HepG2 (cell line): Measurements from ENCODE around the gene INF2. TPM values are rescaled to one million over a fixed set of nuclear protein-coding genes. Genes with fewer than 3 reads are reported as not detected.

Source experiments
- BHLHE40 ChIP-seq: IDR thresholded peaks from 2 replicates; pipeline ENCODE4 v1.6.1; 2011; ENCODE audit warnings: low read length, improper control_type of control experiment
- EED ChIP-seq: sonication (generic); formaldehyde crosslinking; IDR thresholded peaks from 2 replicates; pipeline ENCODE4 v1.5.0; 2020; ENCODE audit warnings: mild to moderate bottlenecking, missing genetic modification reagents
- GATAD2A ChIP-seq: IDR thresholded peaks from 2 replicates; pipeline ENCODE4 v1.6.1; 2016
- HNF4A ChIP-seq: sonication (generic); formaldehyde crosslinking; IDR thresholded peaks from 2 replicates; pipeline ENCODE4 v1.4.0; 2020; ENCODE audit warnings: missing genetic modification reagents
- KLF6 ChIP-seq: IDR thresholded peaks from 2 replicates; pipeline ENCODE4 v1.8.0; 2016; ENCODE audit warnings: missing biosample characterization, missing genetic modification reagents
- MBD4 ChIP-seq: IDR thresholded peaks from 2 replicates; pipeline ENCODE4 v1.6.1; 2012; ENCODE audit warnings: low read length, inconsistent platforms, borderline replicate concordance
- NAIF1 ChIP-seq: sonication (generic); formaldehyde crosslinking; IDR thresholded peaks from 2 replicates; pipeline ENCODE4 v1.5.0; 2020; ENCODE audit warnings: mild to moderate bottlenecking, missing genetic modification reagents, borderline replicate concordance
- NFATC3 ChIP-seq: sonication (generic); formaldehyde crosslinking; IDR thresholded peaks from 2 replicates; pipeline ENCODE4 v1.5.1; 2020; ENCODE audit warnings: mild to moderate bottlenecking, missing genetic modification reagents
- PITX1 ChIP-seq: sonication (generic); formaldehyde crosslinking; IDR thresholded peaks from 2 replicates; pipeline ENCODE4 v1.5.1; 2020; ENCODE audit warnings: mild to moderate bottlenecking, missing genetic modification reagents
- XRCC5 ChIP-seq: fragments of 200-400 bp; formaldehyde crosslinking; optimal IDR thresholded peaks from 2 replicates; pipeline ENCODE3; 2017; ENCODE audit warnings: mild to moderate bottlenecking, low read length
- ZBTB21 ChIP-seq: sonication (generic); formaldehyde crosslinking; IDR thresholded peaks from 2 replicates; pipeline ENCODE4 v1.4.0; 2020; ENCODE audit warnings: missing genetic modification reagents
- ZNF17 ChIP-seq: sonication (generic); formaldehyde crosslinking; IDR thresholded peaks from 2 replicates; pipeline ENCODE4 v1.5.0; 2020; ENCODE audit warnings: mild to moderate bottlenecking, missing genetic modification reagents
- ZNF24 ChIP-seq: fragments of 450-650 bp; IDR thresholded peaks from 2 replicates; pipeline ENCODE4 v1.6.1; 2017; ENCODE audit warnings: antibody characterized with exemption, mild to moderate bottlenecking
- ZNF550 ChIP-seq: sonication (generic); formaldehyde crosslinking; IDR thresholded peaks from 2 replicates; pipeline ENCODE4 v1.4.0; 2020; ENCODE audit warnings: mild to moderate bottlenecking, missing genetic modification reagents, borderline replicate concordance
- ZNF775 ChIP-seq: sonication (generic); formaldehyde crosslinking; IDR thresholded peaks from 2 replicates; pipeline ENCODE4 v1.4.0; 2020; ENCODE audit warnings: missing genetic modification reagents, mild to moderate bottlenecking, moderate library complexity, borderline replicate concordance
- polyA plus RNA-seq, 8 experiments: library from polyadenylated mRNA; depleted of rRNA in 3 of 8; stranded (reverse) in 7 of 8; unstranded in 1 of 8; fragments of >200 nt; fragmentation: Illumina TruSeq in 4 of 8; extraction: Trizol in 4 of 8; gene quantifications; 2 replicates each; pipeline versions ENCODE4 v1.2.1 to v1.2.3, GENCODE V29; 2011 to 2016; ENCODE audit warnings: low read depth in 4 of 8, missing spikeins in 1 of 8, mixed read lengths in 1 of 8; ENCODE audit not compliant: insufficient read depth in 1 of 8
- total RNA-seq, 5 experiments: library from RNA; depleted of rRNA; stranded (reverse); fragments of >200 nt; fragmentation: Illumina TruSeq; extraction: Trizol; gene quantifications; 2 replicates each; pipeline ENCODE4 v1.2.3, GENCODE V29; 2016; ENCODE audit warnings: low read depth in 1 of 5
- TF ChIP-seq, protein P1 (sequence below): sonication (generic); formaldehyde crosslinking; IDR thresholded peaks from 2 replicates; pipeline ENCODE4 v1.8.0; 2023; ENCODE audit warnings: mild to moderate bottlenecking, missing genetic modification reagents
- TF ChIP-seq, protein P2 (sequence below): fragments of 450-650 bp; IDR thresholded peaks from 2 replicates; pipeline ENCODE4 v1.6.1; 2017
- TF ChIP-seq, protein P3 (sequence below): sonication (generic); formaldehyde crosslinking; IDR thresholded peaks from 2 replicates; pipeline ENCODE4 v1.8.1; 2023; ENCODE audit warnings: mild to moderate bottlenecking, moderate library complexity, missing genetic modification reagents
- TF ChIP-seq, protein P4 (sequence below): sonication (generic); formaldehyde crosslinking; IDR thresholded peaks from 2 replicates; pipeline ENCODE4 v1.9.0; 2021; ENCODE audit warnings: missing genetic modification reagents, borderline replicate concordance
- TF ChIP-seq, protein P5 (sequence below): IDR thresholded peaks from 2 replicates; pipeline ENCODE4 v1.6.1; 2016; ENCODE audit warnings: mild to moderate bottlenecking
- TF ChIP-seq, protein P6 (sequence below): sonication (generic); formaldehyde crosslinking; IDR thresholded peaks from 2 replicates; pipeline ENCODE4 v1.4.0; 2020; ENCODE audit warnings: missing genetic modification reagents
- TF ChIP-seq, protein P7 (sequence below): sonication (generic); formaldehyde crosslinking; IDR thresholded peaks from 2 replicates; pipeline ENCODE4 v1.5.0; 2020; ENCODE audit warnings: missing genetic modification reagents

Gene INF2
- total and polyA plus RNA-seq, 2 of the 13 experiments (the other 11 are each of a cell fraction or from before 2014, with no cell fraction given): 16.4 to 26.4 TPM

DNA sequence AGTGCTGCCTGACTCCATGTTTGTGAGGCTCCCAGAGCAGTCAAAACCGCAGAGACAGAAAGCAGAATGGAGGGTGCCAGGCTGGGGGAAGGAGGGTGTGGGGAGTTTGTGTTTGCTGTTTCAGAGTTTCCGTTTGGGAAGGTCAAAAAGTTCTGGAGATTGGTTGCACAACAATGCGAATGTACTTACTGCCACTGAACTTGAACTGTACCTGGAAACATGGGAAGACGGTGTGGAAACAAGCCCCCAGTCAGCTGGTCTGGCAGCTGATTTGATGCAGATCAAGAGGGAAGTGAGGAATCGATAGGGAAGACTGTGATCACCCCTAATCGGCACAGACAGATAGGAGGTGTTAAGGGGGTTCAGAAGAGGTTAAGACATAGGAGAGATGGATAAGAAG is 35.3 kb upstream of the INF2 start (continued):
- TF ChIP-seq, protein P1, sequence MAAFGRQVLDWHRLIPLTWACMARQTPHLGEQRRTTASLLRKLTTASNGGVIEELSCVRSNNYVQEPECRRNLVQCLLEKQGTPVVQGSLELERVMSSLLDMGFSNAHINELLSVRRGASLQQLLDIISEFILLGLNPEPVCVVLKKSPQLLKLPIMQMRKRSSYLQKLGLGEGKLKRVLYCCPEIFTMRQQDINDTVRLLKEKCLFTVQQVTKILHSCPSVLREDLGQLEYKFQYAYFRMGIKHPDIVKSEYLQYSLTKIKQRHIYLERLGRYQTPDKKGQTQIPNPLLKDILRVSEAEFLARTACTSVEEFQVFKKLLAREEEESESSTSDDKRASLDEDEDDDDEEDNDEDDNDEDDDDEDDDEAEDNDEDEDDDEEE (CRISPR knock-in tag): no peak
- TF ChIP-seq MBD4 (no peak), XRCC5 (no peak), ZNF550 (CRISPR knock-in tag) (no peak), HNF4A (CRISPR knock-in tag) (peak; percentile 54), NAIF1 (CRISPR knock-in tag) (no peak), KLF6 (CRISPR knock-in tag) (no peak), ZNF775 (CRISPR knock-in tag) (no peak), NFATC3 (CRISPR knock-in tag) (no peak), BHLHE40 (no peak), PITX1 (CRISPR knock-in tag) (peak; percentile 77), GATAD2A (CRISPR knock-in tag) (peak; percentile 56), ZNF17 (no peak), EED (CRISPR knock-in tag) (no peak), ZNF24 (no peak), ZBTB21 (CRISPR knock-in tag) (no peak)
- TF ChIP-seq, protein P2, sequence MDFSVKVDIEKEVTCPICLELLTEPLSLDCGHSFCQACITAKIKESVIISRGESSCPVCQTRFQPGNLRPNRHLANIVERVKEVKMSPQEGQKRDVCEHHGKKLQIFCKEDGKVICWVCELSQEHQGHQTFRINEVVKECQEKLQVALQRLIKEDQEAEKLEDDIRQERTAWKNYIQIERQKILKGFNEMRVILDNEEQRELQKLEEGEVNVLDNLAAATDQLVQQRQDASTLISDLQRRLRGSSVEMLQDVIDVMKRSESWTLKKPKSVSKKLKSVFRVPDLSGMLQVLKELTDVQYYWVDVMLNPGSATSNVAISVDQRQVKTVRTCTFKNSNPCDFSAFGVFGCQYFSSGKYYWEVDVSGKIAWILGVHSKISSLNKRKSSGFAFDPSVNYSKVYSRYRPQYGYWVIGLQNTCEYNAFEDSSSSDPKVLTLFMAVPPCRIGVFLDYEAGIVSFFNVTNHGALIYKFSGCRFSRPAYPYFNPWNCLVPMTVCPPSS: no peak
- TF ChIP-seq, protein P3, sequence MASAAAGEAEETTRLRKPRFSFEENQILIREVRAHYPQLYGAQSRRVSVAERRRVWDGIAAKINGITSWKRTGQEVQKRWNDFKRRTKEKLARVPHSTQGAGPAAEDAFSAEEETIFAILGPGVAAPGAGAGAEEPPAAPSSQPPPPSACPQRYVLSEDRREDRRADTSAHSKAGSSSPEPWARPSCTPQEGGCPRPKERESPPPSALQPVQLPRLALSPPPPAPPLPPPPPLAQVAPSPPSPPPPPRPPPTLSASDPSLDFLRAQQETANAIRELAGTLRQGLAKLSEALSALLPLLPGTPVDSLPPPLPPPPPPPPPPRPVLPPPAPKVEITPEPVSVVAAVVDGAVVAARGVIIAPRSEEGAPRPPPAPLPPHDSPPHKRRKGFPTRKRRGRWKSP (CRISPR knock-in tag): no peak
- TF ChIP-seq, protein P4, sequence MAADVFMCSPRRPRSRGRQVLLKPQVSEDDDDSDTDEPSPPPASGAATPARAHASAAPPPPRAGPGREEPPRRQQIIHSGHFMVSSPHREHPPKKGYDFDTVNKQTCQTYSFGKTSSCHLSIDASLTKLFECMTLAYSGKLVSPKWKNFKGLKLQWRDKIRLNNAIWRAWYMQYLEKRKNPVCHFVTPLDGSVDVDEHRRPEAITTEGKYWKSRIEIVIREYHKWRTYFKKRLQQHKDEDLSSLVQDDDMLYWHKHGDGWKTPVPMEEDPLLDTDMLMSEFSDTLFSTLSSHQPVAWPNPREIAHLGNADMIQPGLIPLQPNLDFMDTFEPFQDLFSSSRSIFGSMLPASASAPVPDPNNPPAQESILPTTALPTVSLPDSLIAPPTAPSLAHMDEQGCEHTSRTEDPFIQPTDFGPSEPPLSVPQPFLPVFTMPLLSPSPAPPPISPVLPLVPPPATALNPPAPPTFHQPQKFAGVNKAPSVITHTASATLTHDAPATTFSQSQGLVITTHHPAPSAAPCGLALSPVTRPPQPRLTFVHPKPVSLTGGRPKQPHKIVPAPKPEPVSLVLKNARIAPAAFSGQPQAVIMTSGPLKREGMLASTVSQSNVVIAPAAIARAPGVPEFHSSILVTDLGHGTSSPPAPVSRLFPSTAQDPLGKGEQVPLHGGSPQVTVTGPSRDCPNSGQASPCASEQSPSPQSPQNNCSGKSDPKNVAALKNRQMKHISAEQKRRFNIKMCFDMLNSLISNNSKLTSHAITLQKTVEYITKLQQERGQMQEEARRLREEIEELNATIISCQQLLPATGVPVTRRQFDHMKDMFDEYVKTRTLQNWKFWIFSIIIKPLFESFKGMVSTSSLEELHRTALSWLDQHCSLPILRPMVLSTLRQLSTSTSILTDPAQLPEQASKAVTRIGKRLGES (CRISPR knock-in tag): no peak
- TF ChIP-seq, protein P5, sequence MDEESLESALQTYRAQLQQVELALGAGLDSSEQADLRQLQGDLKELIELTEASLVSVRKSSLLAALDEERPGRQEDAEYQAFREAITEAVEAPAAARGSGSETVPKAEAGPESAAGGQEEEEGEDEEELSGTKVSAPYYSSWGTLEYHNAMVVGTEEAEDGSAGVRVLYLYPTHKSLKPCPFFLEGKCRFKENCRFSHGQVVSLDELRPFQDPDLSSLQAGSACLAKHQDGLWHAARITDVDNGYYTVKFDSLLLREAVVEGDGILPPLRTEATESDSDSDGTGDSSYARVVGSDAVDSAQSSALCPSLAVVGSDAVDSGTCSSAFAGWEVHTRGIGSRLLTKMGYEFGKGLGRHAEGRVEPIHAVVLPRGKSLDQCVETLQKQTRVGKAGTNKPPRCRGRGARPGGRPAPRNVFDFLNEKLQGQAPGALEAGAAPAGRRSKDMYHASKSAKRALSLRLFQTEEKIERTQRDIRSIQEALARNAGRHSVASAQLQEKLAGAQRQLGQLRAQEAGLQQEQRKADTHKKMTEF (CRISPR knock-in tag): peak; percentile 81
- TF ChIP-seq, protein P6, sequence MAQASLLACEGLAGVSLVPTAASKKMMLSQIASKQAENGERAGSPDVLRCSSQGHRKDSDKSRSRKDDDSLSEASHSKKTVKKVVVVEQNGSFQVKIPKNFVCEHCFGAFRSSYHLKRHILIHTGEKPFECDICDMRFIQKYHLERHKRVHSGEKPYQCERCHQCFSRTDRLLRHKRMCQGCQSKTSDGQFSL (CRISPR knock-in tag): no peak
- TF ChIP-seq, protein P7, sequence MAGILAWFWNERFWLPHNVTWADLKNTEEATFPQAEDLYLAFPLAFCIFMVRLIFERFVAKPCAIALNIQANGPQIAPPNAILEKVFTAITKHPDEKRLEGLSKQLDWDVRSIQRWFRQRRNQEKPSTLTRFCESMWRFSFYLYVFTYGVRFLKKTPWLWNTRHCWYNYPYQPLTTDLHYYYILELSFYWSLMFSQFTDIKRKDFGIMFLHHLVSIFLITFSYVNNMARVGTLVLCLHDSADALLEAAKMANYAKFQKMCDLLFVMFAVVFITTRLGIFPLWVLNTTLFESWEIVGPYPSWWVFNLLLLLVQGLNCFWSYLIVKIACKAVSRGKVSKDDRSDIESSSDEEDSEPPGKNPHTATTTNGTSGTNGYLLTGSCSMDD (CRISPR knock-in tag): no peak
